Vagina (tissue), 2 donors: ENCODE measurements around the gene TMEM259.

Source experiments
- CTCF ChIP-seq, 3 experiments: fragments of 450-650 bp in 2 of 3; fragments of 200-600 bp in 1 of 3; sonication (generic) in 1 of 3; IDR thresholded peaks; one replicate each; pipeline ENCODE4 v1.5.1; 2017 to 2019; ENCODE audit warnings: antibody characterized with exemption in 3 of 3, mild to moderate bottlenecking in 2 of 3, moderate library complexity in 2 of 3
- POLR2A ChIP-seq, 2 donors: fragments of 450-650 bp; IDR thresholded peaks; one replicate each; pipeline ENCODE4 v1.6.1; 2017; ENCODE audit warnings: antibody characterized with exemption in 2 of 2, mild to moderate bottlenecking in 2 of 2, moderate library complexity in 2 of 2
- POLR2AphosphoS5 ChIP-seq, 2 donors: sonication (generic); formaldehyde crosslinking; IDR thresholded peaks; one replicate each; pipeline ENCODE4 v1.9.0; 2017; ENCODE audit warnings: antibody characterized with exemption in 2 of 2, mild to moderate bottlenecking in 2 of 2, low read depth in 1 of 2; ENCODE audit not compliant: insufficient read depth in 1 of 2

- TF ChIP-seq CTCF (IDR thresholded peaks at IDR 0.05) = no peak
- TF ChIP-seq POLR2A (IDR thresholded peaks at IDR 0.05) = no peak
- TF ChIP-seq POLR2AphosphoS5 (IDR thresholded peaks at IDR 0.05; ENCODE audit: insufficient read depth in 1 of 2, low read depth in 1 of 2) = no peak
Observed at GRCh38 chr19:971795-972194, 49.1 kb downstream of the TMEM259 start.
